ENCODE data around the gene TTLL3. TPM values are rescaled to one million over a fixed set of nuclear protein-coding genes. Genes with fewer than 3 reads are reported as not detected.
"Not testable (repeated sequence)": the region's sequence is repeated elsewhere in the genome, so short reads cannot be mapped to it uniquely, and the experiment has no call there.

TTLL3 gene
- total and polyA plus RNA-seq, 2 of the 13 experiments (the other 11 are each of a cell fraction or from before 2014, with no cell fraction given): 9.5 to 51.2 TPM

GRCh38 chr3:9851383-9851782, 41.3 kb downstream of the TTLL3 start:
- H3K36me3 ChIP-seq (replicated peaks in 1 of 2; ENCODE audit: control insufficient read depth in 1 of 2, insufficient read depth in 2 of 2, low read length in 2 of 2); H2AFZ ChIP-seq (ENCODE audit: low read length); FAIRE-seq; H4K20me1 ChIP-seq (ENCODE audit: insufficient read depth, low read length); H3K4me2 ChIP-seq (ENCODE audit: low read depth, low read length); H3K9ac ChIP-seq (ENCODE audit: insufficient read depth, low read depth, low read length); H3K9me3 ChIP-seq (ENCODE audit: low read length); H3K79me2 ChIP-seq (ENCODE audit: insufficient read depth, low read length); intact Hi-C loops (cut with micrococcal nuclease; ENCODE audit: unreplicated experiment); CTCF ChIA-PET (ENCODE audit: low intra/inter-chr PET ratio, low total read pairs); ATAC-seq; H3K4me3 ChIP-seq (replicated peaks in 1 of 3; ENCODE audit: insufficient read depth in 1 of 3, low read depth in 2 of 3, low read length in 3 of 3); DNase-seq (ENCODE audit: low spot score); POLR2A ChIA-PET; BruUV-seq (replicated peaks); in situ Hi-C loops (cut with HindIII; ENCODE audit: extremely low pct_ligation_motif_present, low pct_unique_long_range_greater_than_20kb); H3K27ac ChIP-seq (ENCODE audit: extremely low read length, insufficient read depth, low read length): not testable (repeated sequence)
- peaks cover 0 to 20% of the 10 kb centered on the region in 2 experiments; a peak in 1 of 5 replicates for H3K27me3 ChIP-seq (ENCODE audit: control insufficient read depth in 1 of 2, insufficient read depth in 2 of 2, low read length in 2 of 2)
- WGBS (ENCODE audit: low lambda C conversion rate): 30% methylated on average over 6 of the region's 6 CpGs
- peaks cover 16% of the 10 kb centered on the region; the same call in 1 of the 2 replicates for H3K4me1 ChIP-seq (ENCODE audit: insufficient read depth, low read length)

DNA sequence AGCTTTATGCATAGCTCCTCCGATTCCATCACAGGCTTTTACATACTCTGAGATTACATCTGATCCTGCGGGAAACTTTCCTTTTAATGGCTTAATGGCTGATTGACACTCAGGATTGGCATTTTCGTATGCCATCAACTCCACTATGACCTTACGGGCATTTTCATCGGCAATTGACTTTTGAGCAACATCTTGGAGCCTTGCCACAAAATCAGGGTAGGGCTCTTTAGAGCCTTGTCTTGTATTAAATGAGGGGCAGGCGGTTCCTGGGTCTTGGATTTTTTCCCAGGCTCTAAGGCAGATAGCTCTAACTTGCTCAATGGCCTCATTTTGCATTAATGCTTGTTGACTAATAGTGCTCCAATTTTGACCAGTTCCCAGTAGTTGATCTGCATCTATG, 41.9 kb downstream of the TTLL3 start:
- H3K36me3 ChIP-seq (replicated peaks in 1 of 2; ENCODE audit: control insufficient read depth in 1 of 2, insufficient read depth in 2 of 2, low read length in 2 of 2); ATAC-seq; H3K79me2 ChIP-seq (ENCODE audit: insufficient read depth, low read length); FAIRE-seq; CTCF ChIA-PET (ENCODE audit: low intra/inter-chr PET ratio, low total read pairs); H2AFZ ChIP-seq (ENCODE audit: low read length); H3K4me2 ChIP-seq (ENCODE audit: low read depth, low read length); BruUV-seq (replicated peaks); intact Hi-C loops (cut with micrococcal nuclease; ENCODE audit: unreplicated experiment); H3K4me3 ChIP-seq (replicated peaks in 1 of 3; ENCODE audit: insufficient read depth in 1 of 3, low read depth in 2 of 3, low read length in 3 of 3); H3K27ac ChIP-seq (ENCODE audit: extremely low read length, insufficient read depth, low read length); in situ Hi-C loops (cut with HindIII; ENCODE audit: extremely low pct_ligation_motif_present, low pct_unique_long_range_greater_than_20kb); H3K9ac ChIP-seq (ENCODE audit: insufficient read depth, low read depth, low read length); POLR2A ChIA-PET; DNase-seq (ENCODE audit: low spot score); H3K9me3 ChIP-seq (ENCODE audit: low read length); H4K20me1 ChIP-seq (ENCODE audit: insufficient read depth, low read length): not testable (repeated sequence)
- Histone ChIP-seq H3K27me3 (ENCODE audit: control insufficient read depth in 1 of 2, insufficient read depth in 2 of 2, low read length in 2 of 2) (peaks cover 2 to 20% of the 10 kb centered on the region in 2 experiments; a peak in 1 of 5 replicates), H3K4me1 (ENCODE audit: insufficient read depth, low read length) (peaks cover 16% of the 10 kb centered on the region; the same call in 1 of the 2 replicates)
- 43% methylated on average over 6 of the region's 6 CpGs for WGBS (ENCODE audit: low lambda C conversion rate)

DNA sequence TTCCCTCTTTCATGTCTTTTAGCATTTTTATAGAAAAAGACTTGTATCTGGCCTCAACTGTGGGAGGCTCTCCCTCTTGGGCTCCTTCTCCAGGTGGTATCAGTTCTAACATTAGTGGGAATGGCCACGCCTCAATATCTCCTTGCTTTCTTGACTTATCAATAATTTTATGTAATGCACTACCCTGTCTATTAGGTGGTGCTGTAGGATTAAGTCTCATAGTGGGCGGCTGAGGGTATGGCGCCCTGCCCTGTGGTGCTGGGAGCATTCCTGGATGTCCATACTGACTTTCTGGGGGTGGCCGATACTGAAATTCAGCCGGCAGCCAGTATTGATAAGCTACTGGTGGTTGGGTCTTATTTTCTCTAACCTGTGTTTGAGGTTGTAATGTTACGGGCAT, 42.5 kb downstream of the TTLL3 start:
- no peak overlapping the region for H3K9ac ChIP-seq (ENCODE audit: insufficient read depth, low read depth, low read length)
- TF ChIP-seq ZNF619 (CRISPR knock-in tag; IDR thresholded peaks at IDR 0.05) (no peak), STAG1 (CRISPR knock-in tag; IDR thresholded peaks at IDR 0.05) (peak; percentile 30)
- TF ChIP-seq, protein P1, sequence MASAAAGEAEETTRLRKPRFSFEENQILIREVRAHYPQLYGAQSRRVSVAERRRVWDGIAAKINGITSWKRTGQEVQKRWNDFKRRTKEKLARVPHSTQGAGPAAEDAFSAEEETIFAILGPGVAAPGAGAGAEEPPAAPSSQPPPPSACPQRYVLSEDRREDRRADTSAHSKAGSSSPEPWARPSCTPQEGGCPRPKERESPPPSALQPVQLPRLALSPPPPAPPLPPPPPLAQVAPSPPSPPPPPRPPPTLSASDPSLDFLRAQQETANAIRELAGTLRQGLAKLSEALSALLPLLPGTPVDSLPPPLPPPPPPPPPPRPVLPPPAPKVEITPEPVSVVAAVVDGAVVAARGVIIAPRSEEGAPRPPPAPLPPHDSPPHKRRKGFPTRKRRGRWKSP (CRISPR knock-in tag; IDR thresholded peaks at IDR 0.05): no peak

DNA sequence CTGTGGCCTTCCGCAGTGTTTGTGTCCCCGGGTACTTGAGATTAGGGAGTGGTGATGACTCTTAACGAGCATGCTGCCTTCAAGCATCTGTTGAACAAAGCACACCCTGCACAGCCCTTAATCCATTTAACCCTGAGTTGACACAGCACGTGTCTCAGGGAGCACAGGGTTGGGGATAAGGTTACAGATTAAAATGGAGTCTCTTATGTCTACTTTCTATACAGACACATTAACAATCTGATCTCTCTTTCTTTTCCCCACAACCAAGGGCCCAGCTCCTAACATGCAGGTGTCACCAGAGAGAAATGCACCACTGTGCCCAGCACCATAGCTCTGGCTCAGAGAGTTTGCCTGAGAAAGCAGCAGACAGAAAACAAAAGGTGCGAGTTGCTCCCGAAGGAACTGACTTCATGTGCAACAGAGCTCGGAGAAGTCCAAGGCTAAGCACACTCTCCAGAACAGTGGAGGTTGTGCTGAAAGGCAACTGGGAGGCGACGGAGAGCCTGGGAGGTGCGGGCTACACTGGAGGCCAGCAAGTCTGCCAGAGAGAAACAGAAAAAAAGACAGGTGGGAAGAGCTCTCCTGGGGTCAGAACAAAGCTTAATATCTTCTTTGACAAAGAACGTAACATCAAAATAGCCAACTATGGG, 44.4 kb downstream of the TTLL3 start:
- ATAC-seq: peak; percentile 65
- H3K36me3 ChIP-seq (replicated peaks in 1 of 2; ENCODE audit: control insufficient read depth in 1 of 2, insufficient read depth in 2 of 2, low read length in 2 of 2); H3K27ac ChIP-seq (ENCODE audit: extremely low read length, insufficient read depth, low read length); H2AFZ ChIP-seq (ENCODE audit: low read length); H3K9me3 ChIP-seq (ENCODE audit: low read length); CTCF ChIA-PET (ENCODE audit: low intra/inter-chr PET ratio, low total read pairs); intact Hi-C loops (cut with micrococcal nuclease; ENCODE audit: unreplicated experiment); H3K79me2 ChIP-seq (ENCODE audit: insufficient read depth, low read length); H3K9ac ChIP-seq (ENCODE audit: insufficient read depth, low read depth, low read length); H4K20me1 ChIP-seq (ENCODE audit: insufficient read depth, low read length); FAIRE-seq; DNase-seq (ENCODE audit: low spot score); H3K4me3 ChIP-seq (replicated peaks in 1 of 3; ENCODE audit: insufficient read depth in 1 of 3, low read depth in 2 of 3, low read length in 3 of 3); in situ Hi-C loops (cut with HindIII; ENCODE audit: extremely low pct_ligation_motif_present, low pct_unique_long_range_greater_than_20kb); H3K4me1 ChIP-seq (ENCODE audit: insufficient read depth, low read length); BruUV-seq (replicated peaks): not testable (repeated sequence)
- WGBS (ENCODE audit: low lambda C conversion rate): 37% methylated on average over 9 of the region's 11 CpGs
- H3K4me2 ChIP-seq (ENCODE audit: low read depth, low read length): peak overlapping the region; percentile 8; the same call in 1 of the 2 replicates
- H3K27me3 ChIP-seq (ENCODE audit: control insufficient read depth in 1 of 2, insufficient read depth in 2 of 2, low read length in 2 of 2): peaks cover 2 to 28% of the 10 kb centered on the region in 2 experiments; a peak in 1 of 5 replicates
- POLR2A ChIA-PET: interaction anchor here (0.6 kb wide), 1 partner anchor 311 kb away, joined by 4 read pairs; no protein-coding TSS in a partner anchor

More for the DNA sequence above, 42.5 kb downstream of the TTLL3 start:
- ChIA-PET CTCF (ENCODE audit: low intra/inter-chr PET ratio, low total read pairs) (no interaction called here), POLR2A (no interaction called here)
- H3K9me3 ChIP-seq (ENCODE audit: low read length): no peaks in the 10 kb centered on the region
- ATAC-seq (no peak), FAIRE-seq (no peak), DNase-seq (ENCODE audit: low spot score) (no peak)
- BruUV-seq (replicated peaks): no TSS peak
- intact Hi-C loops (cut with micrococcal nuclease; ENCODE audit: unreplicated experiment) (no loop called here), in situ Hi-C loops (cut with HindIII; ENCODE audit: extremely low pct_ligation_motif_present, low pct_unique_long_range_greater_than_20kb) (no loop called here)
- H3K4me3 ChIP-seq (replicated peaks in 1 of 3; ENCODE audit: insufficient read depth in 1 of 3, low read depth in 2 of 3, low read length in 3 of 3): no peak overlapping the region
- peaks cover 16% of the 10 kb centered on the region; the same call in 1 of the 2 replicates for H3K4me1 ChIP-seq (ENCODE audit: insufficient read depth, low read length)
- H3K27ac ChIP-seq (ENCODE audit: extremely low read length, insufficient read depth, low read length): no peak overlapping the region
- no peaks in the 10 kb centered on the region for H3K79me2 ChIP-seq (ENCODE audit: insufficient read depth, low read length)
- H3K4me2 ChIP-seq (ENCODE audit: low read depth, low read length): no peak overlapping the region
- H4K20me1 ChIP-seq (ENCODE audit: insufficient read depth, low read length): no peaks in the 10 kb centered on the region
- H2AFZ ChIP-seq (ENCODE audit: low read length): no peak overlapping the region
- H3K36me3 ChIP-seq (replicated peaks in 1 of 2; ENCODE audit: control insufficient read depth in 1 of 2, insufficient read depth in 2 of 2, low read length in 2 of 2): no peaks in the 10 kb centered on the region
- peaks cover 2 to 20% of the 10 kb centered on the region in 2 experiments; a peak in 1 of 5 replicates for H3K27me3 ChIP-seq (ENCODE audit: control insufficient read depth in 1 of 2, insufficient read depth in 2 of 2, low read length in 2 of 2)
- whole genome bisulfite sequencing (ENCODE audit: low lambda C conversion rate): 75% methylated on average over 6 of the region's 6 CpGs

Data from HepG2 (cell line).